GM19455 (cell line): Measurements from ENCODE around the gene RASIP1.
"Not testable (repeated sequence)": the region's sequence is repeated elsewhere in the genome, so short reads cannot be mapped to it uniquely, and the experiment has no call there.

Experiments used
- ATAC-seq: cut with Tn5 transposase; IDR thresholded peaks from one replicate; pipeline ENCODE4 v1.9.1; 2021; ENCODE audit not compliant: unreplicated experiment

RASIP1 gene

DNA sequence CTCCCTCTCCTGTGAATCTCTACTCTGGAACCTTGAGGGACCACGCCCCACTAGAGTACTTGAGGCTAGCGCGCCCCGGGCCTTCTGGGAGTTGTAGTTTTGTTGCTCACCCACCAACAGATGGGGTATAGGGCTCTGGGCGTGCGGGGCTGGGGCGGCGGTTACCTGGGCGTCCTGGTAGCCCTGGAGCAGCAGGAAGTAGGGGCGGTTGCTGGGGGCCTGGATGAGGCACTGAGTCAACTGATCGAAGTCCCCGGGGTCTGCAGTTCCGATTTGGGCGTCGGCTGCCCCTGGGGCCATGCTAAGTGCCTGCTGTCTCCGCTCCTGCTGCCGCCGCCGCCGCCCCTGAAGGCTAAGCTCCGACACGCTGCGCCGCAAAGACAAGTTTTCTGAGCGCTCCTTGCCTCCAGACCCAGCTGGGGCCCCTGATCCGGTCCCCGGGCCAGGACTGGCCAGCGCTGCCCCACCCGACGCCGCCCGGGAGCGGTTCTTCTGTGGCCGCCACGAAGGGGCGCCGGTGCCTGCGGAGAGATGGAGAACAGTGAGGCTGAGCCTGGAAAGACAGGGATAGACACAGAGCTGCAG, 5.3 kb downstream of the RASIP1 start:
- no peak for ATAC-seq

DNA sequence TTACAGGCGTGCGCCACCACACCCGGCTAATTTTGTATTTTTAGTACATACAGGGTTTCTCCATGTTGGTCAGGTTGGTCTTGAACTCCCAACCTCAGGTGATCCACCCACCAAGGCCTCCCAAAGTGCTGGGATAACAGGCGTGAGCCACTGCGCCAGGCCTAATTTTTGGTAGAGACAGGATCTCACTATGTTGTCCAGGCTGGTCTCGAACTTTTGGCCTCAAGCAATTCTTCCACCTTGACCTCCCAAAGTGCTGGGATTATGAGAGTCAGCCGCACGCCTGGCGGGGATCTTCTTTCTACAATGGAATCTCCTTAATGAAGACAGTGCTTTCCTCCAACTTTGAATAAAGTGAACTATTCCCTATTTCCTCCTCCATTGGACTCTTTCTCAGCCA, 5.8 kb downstream of the RASIP1 start:
- ATAC-seq = no peak

DNA sequence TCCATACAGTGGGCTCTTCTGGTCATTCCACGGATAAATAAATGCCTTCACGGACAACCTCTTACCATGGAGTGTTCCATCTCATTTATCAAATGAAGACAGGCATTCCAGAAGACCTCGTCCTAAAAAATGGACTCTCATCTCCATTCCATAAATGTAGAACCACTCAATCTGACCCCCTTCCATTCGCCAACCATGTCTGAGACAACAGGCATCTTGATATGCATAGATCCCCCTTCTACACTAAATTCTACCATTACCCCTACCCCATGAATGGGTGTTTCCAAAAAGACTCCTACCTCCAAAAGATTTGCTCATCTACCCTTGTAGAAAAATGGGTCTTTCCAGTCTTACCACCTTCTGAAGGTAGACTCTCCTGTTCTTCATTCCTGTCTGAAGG, 9.0 kb downstream of the RASIP1 start:
- no peak for ATAC-seq

DNA sequence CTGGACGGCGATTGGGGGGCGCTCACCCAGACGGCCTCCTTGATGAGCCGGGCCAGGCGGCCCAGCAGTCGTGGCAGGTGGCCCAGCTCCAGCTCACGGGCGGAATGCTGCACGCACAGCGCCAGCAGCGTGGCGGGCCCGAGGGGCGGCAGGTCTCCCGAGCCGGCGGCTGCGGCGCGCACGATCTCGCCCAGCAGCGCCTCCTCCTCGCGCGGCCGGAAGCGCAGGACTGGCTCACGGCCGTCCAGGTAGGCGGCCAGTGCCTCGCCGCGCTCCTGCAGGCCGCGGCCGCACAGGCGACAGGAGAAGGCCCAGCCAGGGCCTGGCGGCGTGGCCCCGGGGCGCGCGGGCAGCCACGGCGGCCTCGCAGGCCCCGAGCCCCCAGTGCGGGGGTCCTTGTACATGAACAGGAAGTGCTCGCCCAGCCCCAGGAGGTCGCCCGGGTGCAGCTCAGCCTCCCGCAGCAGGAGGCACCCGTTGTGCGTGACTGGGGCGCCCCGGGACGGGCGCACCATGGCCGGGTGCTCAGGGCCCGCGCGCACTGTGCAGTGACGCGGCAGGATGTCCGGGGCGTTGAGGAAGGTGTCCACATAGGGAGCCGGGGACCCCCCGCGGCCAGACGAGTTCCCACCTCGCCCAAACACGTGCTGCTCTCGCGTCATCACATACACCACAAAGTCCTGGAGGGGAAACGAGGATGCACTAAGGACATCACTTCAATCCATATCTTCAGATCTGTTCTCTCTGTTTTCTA, 11.3 kb downstream of the RASIP1 start:
- no peak for ATAC-seq

DNA sequence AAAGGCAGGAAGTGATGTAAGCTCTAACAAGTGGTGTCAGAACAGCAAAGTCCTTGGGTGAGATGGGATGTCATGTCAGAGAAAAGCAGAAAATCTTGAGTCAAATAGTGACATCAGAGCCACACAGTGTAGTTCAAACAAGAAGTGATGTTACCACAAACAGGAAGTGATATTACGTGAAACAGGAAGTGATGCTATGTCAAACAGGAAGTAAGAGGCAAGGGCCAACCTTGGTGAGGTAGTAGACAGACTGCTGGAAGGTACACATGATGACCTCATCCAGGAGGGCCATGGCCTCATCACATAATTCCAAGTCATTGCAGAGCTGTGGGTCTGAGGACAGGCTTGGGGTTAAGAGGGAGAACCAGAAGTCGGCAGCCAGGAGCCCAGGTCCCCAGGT, 13.9 kb downstream of the RASIP1 start:
- ATAC-seq = no peak

DNA sequence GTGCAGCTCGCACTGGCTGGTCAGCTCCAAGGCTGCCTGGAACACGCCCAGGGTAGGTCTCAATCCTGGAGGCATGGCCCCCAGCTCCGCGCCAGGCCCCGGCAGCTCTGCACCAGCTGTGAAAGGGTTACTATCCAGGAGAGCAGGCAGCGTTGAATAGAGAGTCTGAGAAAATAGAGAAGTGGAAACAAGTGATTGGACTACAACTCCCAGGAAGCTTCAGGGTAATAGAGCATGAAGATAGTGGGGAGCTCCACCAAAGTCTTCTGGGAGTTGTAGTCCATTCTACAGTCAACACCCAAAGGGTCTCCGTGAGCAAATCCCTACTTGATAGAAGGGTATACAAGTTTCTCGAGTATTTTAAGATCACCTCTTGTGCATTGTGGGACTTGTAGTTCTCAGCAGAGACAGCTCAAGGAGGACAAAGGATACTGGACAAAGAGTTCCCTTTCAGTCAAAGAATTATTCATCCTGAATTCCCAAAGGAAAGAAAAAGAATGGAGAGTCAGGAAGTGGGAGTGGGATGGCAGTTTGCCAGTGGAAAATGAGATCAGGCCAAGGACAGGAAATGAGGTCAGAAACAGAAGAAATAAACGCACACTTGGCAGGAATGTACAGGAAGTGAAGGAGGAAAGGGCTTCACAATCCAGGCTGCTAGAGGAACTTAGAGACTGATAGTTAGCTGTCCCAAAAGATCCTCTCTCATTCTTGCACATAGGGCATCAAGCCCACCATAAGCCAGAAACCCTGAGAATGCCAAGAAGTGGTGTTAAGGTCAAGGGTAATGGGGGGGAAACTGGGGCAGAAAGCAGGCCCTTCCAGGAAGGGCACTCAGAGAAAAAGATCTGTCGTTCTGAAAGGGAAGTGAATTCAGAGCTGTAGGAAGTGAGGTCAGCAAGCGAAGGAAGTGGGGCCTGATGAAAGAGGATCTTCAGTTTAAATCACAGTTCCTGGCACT, 15.3 kb downstream of the RASIP1 start:
- ATAC-seq = no peak

DNA sequence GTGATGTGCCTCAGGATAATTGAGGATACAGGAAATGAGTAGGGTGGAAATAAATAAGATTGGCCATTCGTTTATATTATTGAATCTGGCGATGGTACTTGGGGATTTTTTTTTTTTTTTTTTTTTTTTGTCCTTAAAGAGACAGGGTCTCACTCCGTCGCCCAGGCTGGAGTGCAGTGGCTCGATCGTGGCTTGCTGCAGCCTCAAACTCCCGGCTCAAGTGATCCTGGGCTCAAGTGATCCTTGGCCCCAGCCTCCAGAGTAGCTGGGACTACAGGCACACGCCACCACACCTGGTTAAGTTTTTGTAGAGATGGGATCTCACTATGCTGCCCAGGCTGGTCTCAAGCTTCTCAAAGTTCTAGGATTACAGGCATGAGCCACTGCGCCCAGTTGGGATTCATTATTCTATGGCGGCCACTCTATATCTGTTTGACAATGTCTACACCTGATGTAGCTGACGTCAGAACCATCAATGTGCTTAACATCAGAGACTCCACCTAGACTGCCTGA, 18.2 kb downstream of the RASIP1 start:
- no peak for ATAC-seq

DNA sequence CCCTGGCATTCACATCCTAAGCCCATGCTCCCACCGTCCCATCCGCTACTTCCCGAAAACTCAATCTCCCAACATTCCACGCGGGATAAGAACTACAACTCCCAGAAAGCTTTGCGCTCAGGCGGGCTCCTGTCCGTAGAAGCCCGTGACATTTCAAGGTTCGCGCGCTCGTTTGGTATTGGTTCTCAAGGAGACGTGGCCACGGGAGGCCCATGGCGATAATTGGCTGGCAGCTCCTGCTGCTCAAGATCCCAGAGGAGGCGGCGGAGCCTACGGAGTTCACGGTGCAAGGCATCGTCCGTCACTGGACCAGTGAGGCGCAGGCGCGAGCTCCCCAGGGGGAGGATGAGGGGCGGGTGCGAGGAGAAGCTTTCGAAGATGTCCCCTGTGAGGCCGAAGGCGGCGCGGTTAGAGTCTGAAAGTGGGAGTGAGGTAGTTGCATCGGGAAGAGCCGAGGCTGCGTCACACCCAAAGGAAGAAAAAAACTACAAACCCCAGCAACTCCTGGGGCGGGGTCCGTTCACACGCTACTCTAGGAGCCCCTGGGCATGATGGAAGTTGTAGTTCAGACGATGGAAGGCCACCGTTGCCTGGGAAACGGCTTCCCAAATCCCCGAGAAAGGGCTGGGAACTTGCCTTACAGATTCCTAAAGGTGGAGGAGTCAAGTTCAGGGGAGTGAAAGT, 19.7 kb downstream of the RASIP1 start:
- ATAC-seq = peak; percentile 79

DNA sequence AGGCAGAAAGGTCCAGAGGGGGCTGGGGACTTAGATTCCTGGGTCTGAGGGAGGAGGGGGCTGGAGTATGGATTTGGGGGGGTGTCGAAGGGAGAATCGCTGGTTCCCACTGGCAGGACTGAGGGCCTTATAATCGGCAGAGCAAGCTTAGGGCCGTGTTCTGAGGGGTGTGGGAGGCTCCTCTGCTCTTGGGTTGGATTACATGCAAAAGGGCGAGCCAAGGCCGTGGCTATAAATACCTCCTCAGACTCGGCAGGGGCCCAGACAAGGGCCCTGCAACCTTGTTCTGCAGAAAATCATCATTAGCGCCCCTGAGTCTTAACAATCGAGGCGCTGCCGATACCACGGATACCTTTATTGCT, 20.2 kb downstream of the RASIP1 start:
- peak; percentile 3 for ATAC-seq

DNA sequence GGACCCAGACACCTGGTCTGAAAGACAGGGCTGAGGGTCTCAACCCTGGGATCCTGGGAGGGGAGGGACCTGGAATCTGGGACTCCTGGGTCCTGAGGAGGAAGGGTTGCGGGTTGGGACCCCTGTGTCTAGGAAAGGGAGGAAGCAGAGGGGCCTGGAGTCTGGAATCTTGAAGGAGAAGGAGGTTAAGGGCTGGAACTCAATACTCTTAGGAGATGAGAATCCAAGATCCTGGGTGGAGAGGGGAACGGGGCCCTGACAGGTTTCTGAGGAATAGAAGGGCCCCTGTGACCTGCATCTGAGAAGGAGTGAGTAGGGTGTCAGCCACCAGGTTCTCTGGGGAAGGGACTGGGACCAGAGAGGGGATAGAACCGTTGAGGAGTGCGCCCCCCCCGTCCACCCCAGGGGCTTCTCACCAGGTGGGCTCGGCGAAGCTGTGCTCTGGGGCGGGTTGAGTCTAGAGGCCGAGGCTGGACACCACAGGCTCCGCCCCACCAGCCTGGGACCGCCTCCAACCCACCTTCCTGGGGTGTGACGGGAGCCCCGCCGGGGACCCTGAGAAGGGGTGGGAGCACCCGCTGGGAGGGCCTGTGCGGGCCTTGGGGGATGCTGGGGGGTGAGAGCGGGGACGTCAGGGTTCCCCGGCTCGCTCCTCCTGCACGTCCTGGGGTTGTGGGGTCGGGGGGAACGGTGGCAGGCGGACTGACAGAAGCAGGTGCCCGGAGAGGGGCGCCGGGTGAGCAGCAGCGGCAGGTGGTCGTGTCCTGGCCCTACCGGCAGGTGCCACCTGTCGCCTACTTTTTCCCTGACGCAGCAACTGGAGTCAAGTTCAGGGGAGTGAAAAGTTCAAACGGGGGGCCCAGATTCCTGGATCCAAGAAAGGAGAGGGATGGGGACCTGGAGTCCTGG, 20.9 kb downstream of the RASIP1 start, which contains the start of gene MAMSTR:
Gene MAMSTR, minus strand, starts transcription at position 463 of the 909 bp plus-strand sequence. CDS start 694 bp downstream, outside the sequence.
- no peak for ATAC-seq

DNA sequence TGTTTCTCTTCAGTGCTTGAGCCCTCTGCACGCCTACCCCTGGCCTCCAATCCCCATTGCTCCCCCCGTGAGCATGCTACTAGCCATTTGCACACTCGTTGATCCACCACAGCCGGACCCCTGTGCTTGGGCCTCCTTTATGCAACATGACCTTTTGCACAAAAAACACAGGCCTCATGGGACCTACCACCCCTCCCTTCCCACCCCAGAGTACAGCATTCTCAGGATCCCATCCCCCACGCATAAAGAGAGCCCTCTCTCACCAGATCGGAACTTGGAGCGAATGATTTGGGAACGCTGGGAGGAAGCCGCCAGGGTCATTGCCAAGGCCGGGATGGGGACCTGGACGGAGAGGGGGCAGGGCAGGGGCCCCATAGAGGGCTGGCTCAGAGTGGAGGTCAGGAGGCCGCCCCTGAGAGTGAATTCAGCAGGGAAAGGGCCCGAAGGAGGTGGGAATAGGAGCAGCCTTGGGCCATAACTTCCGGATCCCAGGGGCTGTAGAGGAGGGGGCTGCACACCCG, 21.6 kb downstream of the RASIP1 start:
- ATAC-seq = no peak

DNA sequence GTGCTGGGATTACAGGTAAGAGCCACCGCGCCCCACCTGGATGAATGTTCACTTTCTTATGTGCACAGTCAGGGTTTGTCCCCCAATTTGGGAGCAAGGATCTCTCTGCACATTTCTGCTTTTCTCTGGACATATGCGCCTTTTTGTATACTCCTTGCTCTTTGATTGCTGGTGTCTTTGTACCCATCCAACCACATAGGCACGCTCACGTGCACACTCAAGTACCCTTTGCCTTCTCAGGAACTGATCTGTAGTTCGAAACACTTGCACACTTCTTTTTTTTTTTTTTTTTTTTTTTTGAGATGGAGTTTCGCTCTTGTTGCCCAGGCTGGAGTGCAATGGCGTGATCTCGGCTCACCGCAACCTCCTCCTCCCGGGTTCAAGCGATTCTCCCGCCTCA, 22.3 kb downstream of the RASIP1 start:
- ATAC-seq = not testable (repeated sequence)

DNA sequence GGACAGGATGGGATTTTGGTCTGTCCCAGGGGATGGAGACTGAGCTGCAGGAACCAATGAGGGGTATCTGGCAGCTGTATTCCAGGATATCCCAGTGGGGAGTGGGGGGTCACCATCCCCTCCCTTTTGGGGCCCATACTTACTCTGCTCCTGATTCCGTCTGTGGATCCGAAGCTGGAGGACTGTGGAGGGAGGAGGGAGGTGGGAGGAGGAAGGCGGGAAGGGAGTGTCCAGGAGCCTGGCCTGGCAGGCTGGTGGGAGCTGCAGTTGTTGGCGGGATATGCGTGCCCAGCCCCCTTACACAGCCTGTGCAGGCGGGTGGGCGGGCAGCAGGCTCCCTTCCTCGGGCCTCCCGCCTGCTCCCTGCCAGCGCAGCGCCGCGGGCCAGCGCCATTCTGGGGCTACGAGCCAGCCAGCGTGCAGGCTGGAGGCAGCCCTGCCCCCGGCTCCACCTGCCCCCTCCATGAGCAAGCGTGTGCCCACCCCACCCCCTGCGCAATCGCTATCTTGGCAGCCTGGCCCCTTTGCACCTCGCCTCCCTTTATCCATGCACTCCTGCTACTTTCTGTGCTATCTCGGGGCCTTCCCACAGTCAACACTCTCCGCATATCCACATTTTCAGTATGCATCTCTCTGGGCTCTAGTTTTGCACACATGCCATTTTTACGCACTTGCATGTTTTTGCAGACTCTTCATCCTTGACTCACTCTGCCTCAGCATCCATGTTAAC, 23.7 kb downstream of the RASIP1 start:
- no peak for ATAC-seq

DNA sequence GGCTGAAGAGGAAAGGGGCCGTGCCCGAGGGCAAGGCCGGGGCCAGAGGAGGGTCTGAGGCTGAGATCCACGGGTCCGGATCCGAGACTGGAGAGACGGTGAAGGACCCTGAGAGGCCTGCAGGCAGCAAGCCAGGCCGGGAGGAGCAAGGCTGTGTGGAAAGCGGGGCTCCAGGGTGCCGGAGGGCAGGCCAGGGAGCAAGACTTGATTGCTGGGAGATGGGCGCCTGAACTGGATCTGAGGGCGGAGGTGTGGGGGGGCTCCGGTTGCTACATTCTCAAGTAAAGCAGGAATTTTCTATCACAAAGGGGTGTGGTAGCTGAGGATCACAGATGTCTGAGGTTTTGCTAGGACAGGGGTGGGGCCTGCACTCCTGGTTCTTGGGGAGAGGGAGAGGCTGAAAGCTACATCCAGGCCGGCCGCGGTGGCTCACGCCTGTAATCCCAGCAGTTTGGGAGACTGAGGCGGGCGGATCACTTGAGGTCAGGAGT, 24.7 kb downstream of the RASIP1 start:
- no peak for ATAC-seq

DNA sequence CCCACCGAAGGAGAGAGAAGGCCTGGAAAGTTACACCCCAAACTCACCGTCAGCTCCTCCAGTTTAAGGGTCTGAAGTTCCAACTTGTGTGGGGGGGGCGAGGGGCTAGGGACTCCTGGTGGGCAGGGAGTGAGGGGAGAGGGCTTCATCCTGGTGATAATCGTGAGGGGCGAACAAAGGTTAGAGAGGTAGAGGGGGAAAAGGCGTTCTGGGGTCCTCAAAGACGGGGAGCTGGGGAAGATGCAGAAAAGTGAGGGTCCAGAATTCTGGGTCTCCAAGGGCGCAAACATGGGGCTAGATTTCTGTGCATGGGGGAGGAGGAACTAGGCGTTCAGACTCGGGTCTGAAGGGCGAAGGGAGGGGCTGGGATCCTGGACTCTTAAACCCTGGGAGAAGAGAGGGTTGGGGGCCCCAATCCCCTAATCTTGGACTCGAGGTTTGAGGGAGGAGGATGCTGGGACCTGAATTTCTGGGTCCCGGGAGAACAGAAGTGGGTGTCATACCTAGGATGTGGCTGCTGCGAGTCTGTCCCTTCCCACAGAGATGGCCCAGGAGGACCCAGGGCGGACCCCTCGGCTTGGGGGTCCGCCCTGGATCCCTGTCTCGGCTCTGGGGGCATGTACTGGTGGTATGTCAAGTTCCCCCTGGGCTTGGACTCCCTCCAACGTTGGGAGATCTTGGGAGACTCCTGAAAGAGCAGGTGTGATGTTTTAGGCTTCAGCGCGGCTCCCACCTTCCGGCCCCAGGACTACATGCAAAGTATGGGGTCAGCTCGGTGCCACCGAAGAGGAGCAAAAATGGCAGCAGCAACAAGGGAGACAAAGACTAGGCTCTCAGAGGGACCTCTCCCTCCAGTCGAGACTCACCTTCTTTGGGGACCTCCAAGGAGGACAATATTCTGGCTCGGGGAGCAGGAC, 25.4 kb downstream of the RASIP1 start:
- no peak for ATAC-seq

DNA sequence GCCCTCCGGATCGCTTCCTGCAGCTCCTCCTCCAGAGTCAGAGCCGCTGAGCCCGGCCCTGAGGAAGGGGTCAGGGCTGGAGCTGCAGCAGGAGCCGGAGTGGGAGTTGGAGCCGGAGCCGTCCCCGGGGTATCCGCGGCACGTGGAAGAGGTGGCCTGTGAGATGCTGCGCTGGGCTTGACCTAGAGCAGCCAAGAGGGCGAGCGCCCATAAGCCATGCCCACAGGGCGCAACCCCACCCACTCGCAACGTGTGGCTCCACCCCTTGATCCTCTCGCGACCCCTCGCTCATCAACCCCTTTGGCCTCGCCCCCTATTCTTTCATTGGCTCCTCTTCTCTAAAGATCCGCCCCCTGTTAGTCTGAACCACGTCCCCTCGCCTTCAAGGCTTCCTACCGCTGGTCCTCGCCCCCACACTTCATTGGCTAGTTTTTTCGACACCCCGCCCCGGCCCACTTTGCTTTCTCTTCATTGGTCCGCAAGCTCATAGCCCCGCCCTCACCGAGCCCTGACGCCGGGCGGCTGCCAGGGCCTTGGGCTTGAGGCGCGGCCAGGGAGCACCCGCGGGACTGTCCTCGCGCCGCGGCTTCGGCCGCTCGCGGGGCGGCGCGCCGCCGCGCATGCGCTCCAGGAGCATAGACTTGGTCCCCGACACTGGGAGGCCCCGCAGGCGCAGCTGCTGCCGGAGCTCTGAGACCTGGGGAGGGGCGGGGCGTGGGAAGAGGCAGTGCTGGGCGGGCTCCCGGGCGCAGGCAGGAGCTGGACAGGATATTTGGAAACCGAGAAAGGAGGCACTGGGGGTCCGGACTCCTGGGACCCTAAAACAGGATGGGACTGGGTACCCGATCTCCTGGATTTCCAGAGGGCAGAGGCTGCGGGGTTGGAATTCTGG, 26.3 kb downstream of the RASIP1 start:
- peak; percentile 89 for ATAC-seq
